HL-60 (cell line): ENCODE measurements around the gene GRK2.

Experiments used
- POLR2AphosphoS5 ChIP-seq: IDR thresholded peaks from 2 replicates; pipeline ENCODE4 v1.6.1; 2012; ENCODE audit warnings: low read depth
- TF ChIP-seq, protein P1 (sequence below): IDR thresholded peaks from one replicate; pipeline ENCODE4 v1.5.1; 2011; ENCODE audit warnings: low read length, control low read depth, inconsistent platforms; ENCODE audit not compliant: insufficient read depth

DNA sequence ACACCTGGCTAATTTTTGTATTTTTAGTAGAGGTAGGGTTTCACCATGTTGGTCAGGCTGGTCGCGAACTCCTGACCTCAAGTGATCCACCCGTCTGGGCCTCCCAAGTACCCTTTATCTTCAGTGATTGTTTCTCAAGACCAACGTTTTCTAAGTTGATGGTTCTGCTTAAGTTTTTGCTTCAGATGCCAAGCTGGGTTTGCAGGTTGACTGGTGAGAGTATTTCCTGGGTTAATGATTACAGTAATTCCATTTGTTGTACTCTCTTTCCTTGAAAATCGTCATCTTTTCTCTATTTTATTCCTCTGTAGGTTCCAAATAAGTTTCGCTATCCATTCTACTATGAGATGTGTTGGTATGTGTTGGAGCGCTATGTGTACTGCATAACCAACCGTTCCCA lies 38.5 kb upstream of the GRK2 start:
- TF ChIP-seq, protein P1, sequence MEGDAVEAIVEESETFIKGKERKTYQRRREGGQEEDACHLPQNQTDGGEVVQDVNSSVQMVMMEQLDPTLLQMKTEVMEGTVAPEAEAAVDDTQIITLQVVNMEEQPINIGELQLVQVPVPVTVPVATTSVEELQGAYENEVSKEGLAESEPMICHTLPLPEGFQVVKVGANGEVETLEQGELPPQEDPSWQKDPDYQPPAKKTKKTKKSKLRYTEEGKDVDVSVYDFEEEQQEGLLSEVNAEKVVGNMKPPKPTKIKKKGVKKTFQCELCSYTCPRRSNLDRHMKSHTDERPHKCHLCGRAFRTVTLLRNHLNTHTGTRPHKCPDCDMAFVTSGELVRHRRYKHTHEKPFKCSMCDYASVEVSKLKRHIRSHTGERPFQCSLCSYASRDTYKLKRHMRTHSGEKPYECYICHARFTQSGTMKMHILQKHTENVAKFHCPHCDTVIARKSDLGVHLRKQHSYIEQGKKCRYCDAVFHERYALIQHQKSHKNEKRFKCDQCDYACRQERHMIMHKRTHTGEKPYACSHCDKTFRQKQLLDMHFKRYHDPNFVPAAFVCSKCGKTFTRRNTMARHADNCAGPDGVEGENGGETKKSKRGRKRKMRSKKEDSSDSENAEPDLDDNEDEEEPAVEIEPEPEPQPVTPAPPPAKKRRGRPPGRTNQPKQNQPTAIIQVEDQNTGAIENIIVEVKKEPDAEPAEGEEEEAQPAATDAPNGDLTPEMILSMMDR = no peak
- TF ChIP-seq POLR2AphosphoS5 = no peak
